WERI-Rb-1 (cell line): ENCODE data around the gene STPG2.

Source experiments
- DNase-seq: peaks from one replicate; pipeline ENCODE4 v3.0.0-alpha.2; 2020
- H3K27ac ChIP-seq: fragments of 250-450 bp; sonication (Bioruptor Pico); 2 replicates; pipeline ENCODE4 v1.5.1; 2020; ENCODE audit warnings: mild to moderate bottlenecking, moderate library complexity
- H3K27me3 ChIP-seq: fragments of 250-450 bp; sonication (Bioruptor Pico); 2 replicates; pipeline ENCODE4 v1.5.1; 2021; ENCODE audit warnings: mild to moderate bottlenecking, low read depth, moderate library complexity; ENCODE audit not compliant: insufficient read depth, severe bottlenecking
- H3K36me3 ChIP-seq: fragments of 250-450 bp; sonication (Bioruptor Pico); 2 replicates; pipeline ENCODE4 v1.5.1; 2020; ENCODE audit warnings: mild to moderate bottlenecking, moderate library complexity
- H3K4me3 ChIP-seq: 2 replicates; pipeline ENCODE4 v1.5.1; 2011; ENCODE audit warnings: low read depth, mild to moderate bottlenecking, control low read depth, low read length
- H3K9me3 ChIP-seq: fragments of 250-450 bp; sonication (Bioruptor Pico); 2 replicates; pipeline ENCODE4 v1.5.1; 2021; ENCODE audit warnings: mild to moderate bottlenecking, moderate library complexity; ENCODE audit not compliant: severe bottlenecking
- CTCF ChIP-seq: IDR thresholded peaks from 2 replicates; pipeline ENCODE4 v1.5.1; 2011; ENCODE audit warnings: low read depth, mild to moderate bottlenecking, control low read depth, inconsistent platforms, low read length

Gene STPG2

GRCh38 chr4:97761445-97762114, 381.7 kb downstream of the STPG2 start:
- no peaks in the 10 kb centered on the region for H3K27me3 ChIP-seq
- no peak overlapping the region for H3K27ac ChIP-seq
- no peaks in the 10 kb centered on the region for H3K9me3 ChIP-seq
- H3K4me3 ChIP-seq: no peak overlapping the region
- H3K36me3 ChIP-seq: no peaks in the 10 kb centered on the region
- no peak for TF ChIP-seq CTCF
- DNase-seq: no peak

- H3K27me3 ChIP-seq: no peaks in the 10 kb centered on the region
- no peaks in the 10 kb centered on the region for H3K36me3 ChIP-seq
- no peak for DNase-seq
- no peak overlapping the region for H3K4me3 ChIP-seq
- H3K27ac ChIP-seq: no peak overlapping the region
- TF ChIP-seq CTCF: no peak
- H3K9me3 ChIP-seq: no peaks in the 10 kb centered on the region
These were observed 383.5 kb downstream of the STPG2 start for GRCh38 chr4:97759785-97760184.

- no peak for DNase-seq
- no peak overlapping the region for H3K27ac ChIP-seq
- no peaks in the 10 kb centered on the region for H3K9me3 ChIP-seq
- H3K27me3 ChIP-seq: no peaks in the 10 kb centered on the region
- H3K36me3 ChIP-seq: no peaks in the 10 kb centered on the region
- no peak for TF ChIP-seq CTCF
- no peak overlapping the region for H3K4me3 ChIP-seq
These were observed 390.7 kb downstream of the STPG2 start for GRCh38 chr4:97752599-97752998.

- H3K4me3 ChIP-seq: no peak overlapping the region
- no peak for DNase-seq
- no peaks in the 10 kb centered on the region for H3K36me3 ChIP-seq
- H3K27ac ChIP-seq: no peak overlapping the region
- no peak for TF ChIP-seq CTCF
- H3K27me3 ChIP-seq: no peaks in the 10 kb centered on the region
- no peaks in the 10 kb centered on the region for H3K9me3 ChIP-seq
These were observed 395.3 kb downstream of the STPG2 start for GRCh38 chr4:97747945-97748344.

- Histone ChIP-seq H3K9me3 (no peaks in the 10 kb centered on the region), H3K4me3 (no peak overlapping the region), H3K36me3 (no peaks in the 10 kb centered on the region), H3K27me3 (no peaks in the 10 kb centered on the region), H3K27ac (no peak overlapping the region)
- DNase-seq: no peak
- peak; percentile 29; the same call in 1 of the 2 replicates for TF ChIP-seq CTCF
These were observed 422.3 kb downstream of the STPG2 start for GRCh38 chr4:97720869-97721432.

GRCh38 chr4:97691111-97691605, 452.1 kb downstream of the STPG2 start:
- Histone ChIP-seq H3K36me3 (no peaks in the 10 kb centered on the region), H3K9me3 (peaks cover 7% of the 10 kb centered on the region), H3K27ac (no peak overlapping the region), H3K27me3 (no peaks in the 10 kb centered on the region), H3K4me3 (no peak overlapping the region)
- TF ChIP-seq CTCF: no peak
- DNase-seq: no peak
